ENCODE measurements around the gene PSMB11. TPM values are rescaled to one million over a fixed set of nuclear protein-coding genes. Genes with fewer than 3 reads are reported as not detected.

Gene PSMB11
- total RNA-seq, 1 donor from 2014 or later, result not detected

DNA sequence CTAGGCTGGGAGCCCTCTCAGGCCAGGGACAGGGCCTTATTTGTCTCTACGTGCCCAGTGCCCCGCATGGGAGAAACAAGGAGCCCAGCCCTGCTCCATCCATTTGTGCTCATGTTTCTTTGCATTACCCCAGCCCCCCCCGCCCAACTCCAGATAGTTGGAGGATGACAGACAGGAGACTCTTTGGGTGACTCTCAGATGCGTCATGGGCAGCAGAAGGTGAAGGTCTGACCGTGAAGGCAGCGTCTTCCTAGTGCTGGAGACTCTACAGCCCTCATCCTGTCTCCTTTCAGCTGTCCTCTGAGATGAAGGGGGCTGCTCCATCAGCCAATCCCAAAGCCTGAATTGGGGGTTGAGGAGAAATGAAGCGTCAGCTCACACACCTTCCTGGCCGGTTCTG lies 283 bp upstream of the PSMB11 start:
- Histone ChIP-seq H3K4me3 (no peak overlapping the region), H3K9me3 (ENCODE audit: low read depth) (no peaks in the 10 kb centered on the region), H3K4me1 (peaks cover 14% of the 10 kb centered on the region), H3K4me2 (no peak overlapping the region), H3F3A (ENCODE audit: low read depth) (no peaks in the 10 kb centered on the region), H2AFZ (replicated peaks) (no peak overlapping the region), H3K27me3 (no peaks in the 10 kb centered on the region), H3K36me3 (no peaks in the 10 kb centered on the region), H3K9ac (no peak overlapping the region), H3K27ac (no peak overlapping the region), H4K20me1 (ENCODE audit: low read depth) (no peaks in the 10 kb centered on the region), H3K79me2 (ENCODE audit: low read depth) (no peaks in the 10 kb centered on the region)
- Mint-ChIP-seq H3K9me3 (no peaks in the 10 kb centered on the region), H3K36me3 (no peaks in the 10 kb centered on the region), H3K4me1 (peaks cover 13% of the 10 kb centered on the region), H3K4me3 (no peak overlapping the region), H3K27me3 (ENCODE audit: insufficient read depth, low read depth) (peaks cover 8% of the 10 kb centered on the region), H3K27ac (no peak overlapping the region)
- TF ChIP-seq EZH2 (IDR thresholded peaks at IDR 0.05), result no peak
- no peak for TF ChIP-seq CTCF (IDR thresholded peaks at IDR 0.05)
- no peak for TF ChIP-seq EZH2phosphoT487 (IDR thresholded peaks at IDR 0.05)
- DNase-seq (ENCODE audit: low spot score), result no peak

GRCh38 chr14:23043145-23043544 lies 1.1 kb downstream of the PSMB11 start:
- Histone ChIP-seq H4K20me1 (ENCODE audit: low read depth) (no peaks in the 10 kb centered on the region), H3K4me1 (peaks cover 14% of the 10 kb centered on the region), H3K79me2 (ENCODE audit: low read depth) (no peaks in the 10 kb centered on the region), H3F3A (ENCODE audit: low read depth) (no peaks in the 10 kb centered on the region), H3K36me3 (no peaks in the 10 kb centered on the region), H3K4me3 (no peak overlapping the region), H3K9ac (no peak overlapping the region), H3K27ac (no peak overlapping the region), H3K4me2 (no peak overlapping the region), H3K27me3 (no peaks in the 10 kb centered on the region), H2AFZ (replicated peaks) (peak overlapping the region; percentile 63), H3K9me3 (ENCODE audit: low read depth) (no peaks in the 10 kb centered on the region)
- TF ChIP-seq EZH2phosphoT487 (IDR thresholded peaks at IDR 0.05), result no peak
- no peak for TF ChIP-seq EZH2 (IDR thresholded peaks at IDR 0.05)
- TF ChIP-seq CTCF (IDR thresholded peaks at IDR 0.05), result no peak
- no peak for DNase-seq (ENCODE audit: low spot score)
- H3K4me3 Mint-ChIP-seq, result no peak overlapping the region
- H3K27me3 Mint-ChIP-seq (ENCODE audit: insufficient read depth, low read depth), result peaks cover 11% of the 10 kb centered on the region
- peaks cover 13% of the 10 kb centered on the region for H3K4me1 Mint-ChIP-seq
- H3K9me3 Mint-ChIP-seq, result no peaks in the 10 kb centered on the region
- H3K27ac Mint-ChIP-seq, result no peak overlapping the region
- peaks cover 5% of the 10 kb centered on the region for H3K36me3 Mint-ChIP-seq

DNA sequence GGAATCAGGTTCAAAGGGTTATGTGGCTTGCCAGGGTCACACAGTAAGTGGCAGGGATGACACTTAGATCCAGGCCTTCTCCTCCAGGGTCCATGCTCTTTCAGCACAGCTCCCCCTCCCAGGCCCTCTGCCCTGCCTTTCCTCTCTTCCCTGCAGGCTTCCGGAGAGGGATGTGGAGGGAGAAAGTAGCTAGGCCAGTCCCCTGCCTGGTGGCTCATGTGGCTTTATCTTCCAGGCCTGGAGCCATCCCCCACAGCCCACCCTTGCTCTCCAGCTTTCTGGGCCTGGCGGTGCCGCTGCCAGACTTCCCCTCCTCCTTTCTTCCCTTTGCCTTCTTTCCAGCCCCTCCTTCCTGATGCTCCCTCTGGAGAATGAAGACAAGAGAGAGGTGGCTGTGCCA lies 1.7 kb downstream of the PSMB11 start:
- peaks cover 11% of the 10 kb centered on the region for H3K36me3 Mint-ChIP-seq
- Histone ChIP-seq H3K4me1 (peaks cover 14% of the 10 kb centered on the region), H2AFZ (replicated peaks) (peak overlapping the region; percentile 63), H4K20me1 (ENCODE audit: low read depth) (no peaks in the 10 kb centered on the region), H3K36me3 (no peaks in the 10 kb centered on the region), H3K27me3 (no peaks in the 10 kb centered on the region), H3K4me2 (no peak overlapping the region), H3K4me3 (no peak overlapping the region), H3K79me2 (ENCODE audit: low read depth) (no peaks in the 10 kb centered on the region), H3F3A (ENCODE audit: low read depth) (no peaks in the 10 kb centered on the region), H3K9ac (no peak overlapping the region), H3K27ac (no peak overlapping the region), H3K9me3 (ENCODE audit: low read depth) (no peaks in the 10 kb centered on the region)
- peaks cover 11% of the 10 kb centered on the region for H3K27me3 Mint-ChIP-seq (ENCODE audit: insufficient read depth, low read depth)
- TF ChIP-seq EZH2 (IDR thresholded peaks at IDR 0.05) (no peak), CTCF (IDR thresholded peaks at IDR 0.05) (no peak), EZH2phosphoT487 (IDR thresholded peaks at IDR 0.05) (no peak)
- no peak overlapping the region for H3K4me3 Mint-ChIP-seq
- peaks cover 13% of the 10 kb centered on the region for H3K4me1 Mint-ChIP-seq
- H3K27ac Mint-ChIP-seq, result peak overlapping the region; percentile 58
- H3K9me3 Mint-ChIP-seq, result no peaks in the 10 kb centered on the region
- peak; percentile 34 for DNase-seq (ENCODE audit: low spot score)

All from neural progenitor cell (in vitro differentiated cells).